ENCODE data around the gene MAJIN.

MAJIN gene

DNA sequence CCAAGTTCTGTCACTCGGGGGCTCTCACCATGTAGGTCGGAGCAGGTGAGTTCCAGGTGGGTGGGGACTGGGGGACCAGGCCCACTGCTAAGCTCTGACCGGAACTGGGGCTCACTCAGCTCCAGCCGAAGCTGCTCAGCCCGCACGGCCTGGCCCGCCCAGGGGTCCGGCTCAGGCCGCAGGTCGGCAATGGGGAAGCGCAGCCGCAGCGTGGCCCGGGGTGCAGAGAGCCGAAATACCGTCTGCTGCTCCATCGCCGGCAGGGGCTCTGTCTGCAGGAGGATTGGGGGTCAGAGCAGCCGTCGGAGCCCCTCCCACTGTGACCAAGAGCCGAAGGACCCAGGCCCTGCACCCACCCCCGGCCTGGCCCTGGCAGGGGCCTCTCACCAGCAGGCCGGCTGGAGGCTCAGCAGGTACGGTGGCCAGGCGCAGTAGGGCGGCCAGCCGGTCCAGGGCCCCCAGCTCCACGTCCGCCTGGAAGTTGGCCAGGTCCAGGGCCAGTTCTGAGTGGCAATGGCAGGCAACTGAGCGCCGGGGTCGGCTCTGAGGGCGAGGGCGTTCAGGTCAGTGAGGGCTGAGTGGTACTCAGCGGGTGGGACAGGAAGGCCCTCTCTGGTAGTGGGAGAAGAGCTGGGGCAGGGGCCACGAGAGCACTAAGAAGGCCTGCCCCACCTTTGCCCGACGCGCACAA, 62.1 kb downstream of the MAJIN start:
- in situ Hi-C loops (cut with HindIII; ENCODE audit: low sequenced_read_pairs): no loop called here
- no peak for DNase-seq (ENCODE audit: low read depth, low spot score)
- TF ChIP-seq CTCF (IDR thresholded peaks at IDR 0.05; ENCODE audit: low read depth, low read length): no peak

DNA sequence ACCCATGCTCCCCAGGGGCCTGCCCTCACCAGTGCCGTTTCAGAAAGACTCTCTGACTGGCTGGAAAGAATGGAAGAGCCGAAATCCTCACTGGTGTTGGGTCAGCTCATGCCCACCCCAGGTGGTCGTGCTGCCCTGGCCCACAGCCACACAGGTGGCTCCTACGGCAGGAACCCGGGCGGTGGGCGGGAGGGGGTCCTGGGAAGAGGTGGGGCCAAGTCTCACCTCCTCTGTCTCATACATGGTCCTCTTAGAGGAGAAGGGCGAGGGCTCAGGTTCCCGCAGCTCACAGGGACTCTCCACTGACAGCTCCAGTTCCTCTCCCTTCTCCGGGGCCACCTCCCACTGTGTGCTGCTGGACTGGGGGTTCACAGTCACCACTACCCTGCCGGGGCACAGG, 63.1 kb downstream of the MAJIN start:
- DNase-seq (ENCODE audit: low read depth, low spot score): no peak
- no peak overlapping the region for H3K4me3 ChIP-seq (ENCODE audit: low read depth, low read length)
- TF ChIP-seq CTCF (IDR thresholded peaks at IDR 0.05; ENCODE audit: low read depth, low read length): no peak
- in situ Hi-C loops (cut with HindIII; ENCODE audit: low sequenced_read_pairs): no loop called here

More for the DNA sequence above, 62.1 kb downstream of the MAJIN start:
- no peak overlapping the region for H3K4me3 ChIP-seq (ENCODE audit: low read depth, low read length)

- H3K4me3 ChIP-seq (ENCODE audit: low read depth, low read length): no peak overlapping the region
- no peak for TF ChIP-seq CTCF (IDR thresholded peaks at IDR 0.05; ENCODE audit: low read depth, low read length)
- in situ Hi-C loops (cut with HindIII; ENCODE audit: low sequenced_read_pairs): no loop called here
- no peak for DNase-seq (ENCODE audit: low read depth, low spot score)
These were observed 65.6 kb downstream of the MAJIN start for GRCh38 chr11:64906314-64906635.

DNA sequence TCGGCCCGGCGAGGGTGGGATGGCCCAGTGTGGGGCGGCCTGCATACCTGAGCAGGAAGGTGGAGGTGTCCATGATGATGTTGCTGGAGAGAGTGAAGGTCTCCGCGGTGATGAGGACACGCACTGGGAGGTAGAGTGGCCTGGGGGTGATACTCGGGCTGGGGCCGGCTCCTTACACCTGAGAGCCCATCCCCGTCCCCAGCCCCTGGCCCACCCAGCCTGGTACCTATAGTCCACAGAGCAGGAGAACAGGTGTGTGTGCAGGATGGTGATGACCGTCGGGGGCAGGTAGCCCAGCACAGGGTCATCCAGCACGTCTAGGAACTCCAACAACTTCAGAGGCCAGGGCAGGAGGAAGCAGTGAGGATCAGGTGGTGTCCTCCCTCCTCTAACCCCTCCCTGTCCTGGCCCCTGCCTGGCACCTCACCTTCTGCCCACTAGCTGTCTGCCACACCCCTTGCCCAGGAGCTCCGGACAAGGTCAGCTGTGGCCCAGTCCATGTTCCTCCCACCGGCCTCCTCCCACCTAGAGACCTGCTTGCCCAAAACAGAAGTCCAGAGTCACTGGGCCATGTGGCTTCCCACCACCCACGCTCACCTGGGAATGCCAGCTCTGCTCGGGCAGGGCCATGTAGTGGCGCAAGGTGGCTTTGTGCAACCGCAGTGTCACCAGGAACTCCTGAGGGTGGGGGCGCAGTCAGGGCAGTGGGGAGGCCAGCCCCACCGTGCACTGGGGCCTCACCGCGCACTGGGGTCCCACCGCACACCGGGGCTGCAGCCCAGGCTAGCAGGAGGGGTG, 66.2 kb downstream of the MAJIN start:
- in situ Hi-C loops (cut with HindIII; ENCODE audit: low sequenced_read_pairs): no loop called here
- no peak for TF ChIP-seq CTCF (IDR thresholded peaks at IDR 0.05; ENCODE audit: low read depth, low read length)
- no peak for DNase-seq (ENCODE audit: low read depth, low spot score)
- H3K4me3 ChIP-seq (ENCODE audit: low read depth, low read length): no peak overlapping the region

GRCh38 chr11:64903291-64903833, 68.5 kb downstream of the MAJIN start:
- DNase-seq (ENCODE audit: low read depth, low spot score): no peak
- in situ Hi-C loops (cut with HindIII; ENCODE audit: low sequenced_read_pairs): no loop called here
- no peak overlapping the region for H3K4me3 ChIP-seq (ENCODE audit: low read depth, low read length)
- TF ChIP-seq CTCF (IDR thresholded peaks at IDR 0.05; ENCODE audit: low read depth, low read length): no peak

GRCh38 chr11:64902102-64902900, 69.6 kb downstream of the MAJIN start:
- TF ChIP-seq CTCF (IDR thresholded peaks at IDR 0.05; ENCODE audit: low read depth, low read length): no peak
- DNase-seq (ENCODE audit: low read depth, low spot score): no peak
- in situ Hi-C loops (cut with HindIII; ENCODE audit: low sequenced_read_pairs): no loop called here
- no peak overlapping the region for H3K4me3 ChIP-seq (ENCODE audit: low read depth, low read length)

Data from astrocyte of the spinal cord (primary cell).